ENCODE measurements around the gene VPS18.

The VPS18 gene

DNA sequence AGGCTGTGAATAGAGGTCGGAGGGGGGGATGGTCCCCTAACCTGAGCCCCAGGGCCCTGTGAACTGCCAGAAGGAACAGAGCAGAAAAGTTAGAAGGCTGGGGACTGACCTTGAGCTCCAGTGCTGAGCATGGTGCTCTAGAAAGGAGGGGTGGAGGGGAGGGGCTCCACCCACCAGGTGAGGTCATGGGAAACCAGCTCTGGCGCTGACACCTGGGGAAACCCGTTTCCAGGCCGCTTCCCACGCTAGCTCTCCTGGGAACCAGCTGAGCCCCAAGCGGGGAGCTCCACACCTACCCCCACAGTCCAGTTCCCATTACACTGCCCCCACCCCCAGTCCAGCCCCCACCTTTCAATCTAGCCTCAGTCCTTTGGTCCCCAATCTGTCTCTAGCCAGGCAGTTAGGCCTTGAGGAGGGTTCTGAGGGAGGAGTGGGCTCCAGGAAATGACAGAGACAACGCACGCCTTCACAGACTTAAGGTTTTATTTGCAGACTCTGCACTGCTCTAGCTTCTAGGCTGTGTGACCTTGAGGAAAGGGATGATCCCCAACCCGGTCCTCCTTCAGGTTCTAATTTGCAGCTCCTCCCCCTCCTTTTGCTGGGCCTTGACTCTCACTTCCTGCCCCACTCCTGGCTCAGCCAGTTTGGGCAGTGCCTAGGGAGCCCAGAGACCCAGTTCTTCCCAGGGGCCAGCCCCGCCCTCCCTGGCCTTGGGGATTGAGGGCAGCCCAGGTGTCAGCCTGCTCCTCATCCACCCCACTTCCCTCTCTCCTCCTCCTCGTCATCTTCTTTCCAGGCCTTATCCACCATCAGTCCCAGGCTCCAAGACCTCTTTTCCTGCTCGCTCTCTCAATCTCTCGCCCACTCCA is 22.3 kb upstream of the VPS18 start:
- peak; percentile 37 to 42 for DNase-seq

DNA sequence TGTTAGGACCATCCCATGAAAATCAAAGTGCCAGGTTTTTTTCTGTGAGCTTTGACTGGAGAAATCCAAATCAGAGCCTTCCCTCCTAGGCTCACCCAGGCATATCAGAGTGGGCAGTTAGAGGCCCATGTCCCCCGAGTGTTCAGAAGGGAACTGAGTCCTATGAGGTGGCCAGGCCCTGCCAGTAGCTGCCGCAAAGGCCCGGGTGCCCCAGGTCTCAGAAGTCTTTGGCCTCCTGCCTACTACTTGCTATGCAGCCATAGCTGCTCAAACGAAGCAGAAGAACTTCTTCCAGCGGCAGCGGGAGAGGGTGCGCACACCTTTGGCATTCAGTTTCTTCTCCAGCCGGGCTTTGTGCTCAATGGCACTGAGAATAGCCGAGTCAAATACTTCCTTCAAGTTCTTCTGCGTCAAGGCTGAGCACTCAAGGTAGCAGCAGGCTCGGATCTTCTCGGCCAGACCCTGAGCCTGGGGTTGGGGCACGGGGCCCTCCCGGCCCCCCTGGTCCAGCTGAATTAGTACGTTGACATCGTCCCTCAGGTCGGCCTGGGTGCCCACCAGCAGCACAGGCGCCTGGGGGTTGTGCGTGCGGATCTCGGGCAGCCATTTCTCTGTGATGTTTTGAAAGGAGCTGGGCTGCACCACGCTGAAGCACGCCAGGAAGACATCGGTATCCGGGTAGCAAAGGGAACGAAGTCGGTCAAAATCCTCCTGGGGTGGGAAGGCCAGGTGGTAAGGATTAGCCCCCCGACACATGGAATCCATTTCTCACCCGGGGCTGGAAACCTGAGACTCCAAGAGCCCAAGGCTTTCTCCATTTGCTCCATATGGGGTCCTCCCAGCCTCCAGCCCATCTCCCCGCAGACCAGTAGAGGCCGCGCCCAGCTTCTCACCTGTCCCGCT is 21.2 kb upstream of the VPS18 start:
- DNase-seq, result no peak

DNA sequence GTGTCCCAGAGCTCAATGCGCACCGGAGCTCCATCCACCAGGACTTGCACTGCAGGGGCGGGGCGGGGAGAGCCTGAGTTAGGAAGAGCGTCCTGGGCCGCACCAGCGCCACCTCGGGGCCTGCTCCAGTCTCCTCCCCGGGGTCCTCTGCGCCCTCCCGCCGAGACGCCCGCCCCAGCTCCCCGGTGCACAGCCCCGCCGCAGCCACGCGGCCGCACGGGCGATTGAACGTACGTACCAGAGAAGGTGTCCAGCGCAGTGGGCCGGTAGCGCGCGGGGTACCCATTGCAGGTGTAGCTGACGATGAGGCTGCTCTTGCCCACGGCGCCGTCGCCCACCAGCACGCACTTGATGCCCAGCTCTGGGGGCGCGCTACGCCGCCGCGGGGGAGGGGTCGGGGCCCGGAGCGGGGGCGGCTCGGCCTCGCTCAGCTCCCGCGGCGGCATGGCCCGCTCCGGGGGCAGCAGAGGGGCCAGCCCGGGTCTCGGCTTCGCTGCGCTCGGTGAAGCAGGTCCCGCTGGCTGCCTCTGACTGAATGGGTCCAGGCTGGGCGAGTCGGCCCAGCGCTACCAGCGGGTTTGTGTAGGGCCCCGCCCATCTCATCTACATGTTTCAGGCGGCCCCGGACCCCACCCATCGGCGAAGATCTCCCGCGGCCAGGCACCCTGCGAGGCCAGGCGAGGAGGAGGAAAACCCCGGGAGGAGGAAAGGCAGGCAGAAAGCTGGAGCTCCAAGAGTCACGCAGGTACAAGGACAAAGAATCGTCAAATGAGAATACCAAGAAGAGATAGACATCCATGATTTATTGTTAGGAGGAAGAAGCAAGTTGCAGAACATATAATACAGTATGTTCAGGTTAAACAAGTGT is 20.3 kb upstream of the VPS18 start, which contains the start of gene RHOV:
TSS of gene RHOV (minus strand) at position 541 of the 868 bp plus-strand sequence. CDS start at position 446, 95 bp downstream.
- DNase-seq, result peak; percentile 26 to 32

- DNase-seq, result no peak
Observed at GRCh38 chr15:40875991-40876730, 18.1 kb upstream of the VPS18 start.

- DNase-seq, result no peak
Observed at GRCh38 chr15:40877694-40878093, 16.6 kb upstream of the VPS18 start.

DNA sequence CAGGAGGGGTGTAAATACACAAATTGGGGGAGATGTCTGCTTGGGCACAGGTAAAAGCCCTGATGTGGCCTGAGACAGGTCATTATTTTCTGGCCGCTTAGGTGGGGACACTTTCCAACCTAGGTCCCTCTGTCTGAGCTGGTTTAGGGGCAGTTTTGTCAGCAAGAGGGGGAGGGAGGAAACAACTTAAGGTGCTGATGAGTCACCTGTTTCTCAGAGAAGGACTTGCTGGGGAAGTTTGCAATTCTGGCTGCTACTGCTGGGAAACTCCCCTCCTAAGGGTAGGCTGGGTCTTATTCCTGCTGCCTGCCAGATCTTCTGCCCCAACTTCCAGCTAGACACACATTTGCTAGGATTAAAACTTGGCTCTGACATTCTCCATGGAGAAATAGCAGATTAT is 15.5 kb upstream of the VPS18 start:
- no peak for DNase-seq

DNA sequence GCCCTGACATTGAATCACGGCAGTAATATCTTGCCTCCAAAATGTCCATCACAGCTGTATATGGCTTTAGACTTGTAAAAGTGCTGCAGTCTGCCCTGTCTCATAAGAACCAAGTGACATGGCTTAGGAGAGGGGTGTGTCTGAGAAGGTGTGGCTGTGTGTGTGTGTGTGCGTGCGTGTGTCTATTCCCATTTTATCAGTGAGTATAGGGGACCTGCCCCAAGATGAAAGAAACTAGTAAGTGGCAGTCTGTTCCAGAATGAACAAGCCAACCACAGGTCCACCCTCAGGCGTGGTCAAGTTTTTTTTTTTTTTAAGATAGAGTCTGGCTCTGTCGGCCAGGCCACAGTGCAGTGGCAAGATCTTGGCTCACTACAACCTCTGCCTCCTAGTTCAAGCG is 14.6 kb upstream of the VPS18 start:
- no peak for DNase-seq

DNA sequence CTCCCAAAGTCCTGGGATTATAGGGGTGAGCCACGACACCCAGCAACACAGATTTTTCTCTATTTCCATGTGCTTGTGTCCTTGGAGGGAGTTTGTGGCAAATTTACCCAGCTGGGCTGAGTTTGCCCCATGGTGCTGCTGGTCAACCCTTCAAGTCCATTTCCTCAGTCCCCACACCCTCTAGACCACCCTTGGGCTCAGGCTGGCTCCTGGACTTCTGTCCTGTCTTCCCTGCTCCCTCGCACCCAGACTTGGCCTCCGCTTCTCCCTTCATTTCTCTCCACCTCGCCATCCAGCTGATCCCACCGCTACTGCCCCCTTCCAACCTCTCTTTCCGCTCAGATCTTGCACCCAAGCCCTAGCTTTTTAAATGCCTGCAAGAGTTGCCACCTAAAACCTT is 12.9 kb upstream of the VPS18 start:
- no peak for DNase-seq

DNA sequence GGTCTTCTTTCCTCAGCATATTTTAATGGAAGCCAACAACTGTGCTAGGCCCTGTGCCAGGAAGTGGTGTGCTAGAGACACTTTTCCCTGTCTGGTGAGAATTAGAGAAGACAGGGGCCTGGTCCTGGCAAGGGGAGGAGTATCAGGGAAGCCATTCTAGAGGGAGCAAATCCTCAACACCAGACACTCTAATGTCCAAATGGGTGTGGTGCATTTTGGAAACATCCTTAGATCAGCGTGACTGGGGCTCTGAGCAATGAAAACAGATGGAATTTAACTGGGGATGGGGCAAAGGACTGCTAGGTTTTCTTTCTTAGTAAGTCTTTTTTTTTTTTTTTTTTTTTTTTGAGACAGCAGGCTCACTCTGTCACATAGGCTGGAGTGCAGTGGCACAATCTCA is 7.7 kb upstream of the VPS18 start:
- DNase-seq, result no peak

GRCh38 chr15:40889112-40889511 is 5.1 kb upstream of the VPS18 start:
- no peak for DNase-seq

DNA sequence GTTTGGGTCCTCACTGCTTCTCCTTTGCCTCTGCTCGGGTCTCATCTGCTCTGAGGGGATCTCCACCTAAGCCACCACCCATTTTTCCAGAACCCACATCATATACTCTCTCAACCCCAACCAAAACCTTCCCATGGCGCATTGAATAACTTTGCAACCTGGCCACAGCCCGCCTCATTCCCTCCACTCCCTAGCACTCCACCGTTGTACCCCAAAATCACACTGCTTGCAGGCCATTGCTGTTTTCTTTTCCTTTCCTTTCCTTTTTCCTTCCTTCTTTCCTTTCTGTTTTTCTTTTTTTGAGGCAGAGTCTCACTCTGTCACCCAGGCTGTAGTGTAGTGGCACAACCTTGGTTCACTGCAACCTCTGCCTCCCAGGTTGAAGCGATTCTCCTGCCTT is 3.1 kb upstream of the VPS18 start:
- DNase-seq, result no peak

DNA sequence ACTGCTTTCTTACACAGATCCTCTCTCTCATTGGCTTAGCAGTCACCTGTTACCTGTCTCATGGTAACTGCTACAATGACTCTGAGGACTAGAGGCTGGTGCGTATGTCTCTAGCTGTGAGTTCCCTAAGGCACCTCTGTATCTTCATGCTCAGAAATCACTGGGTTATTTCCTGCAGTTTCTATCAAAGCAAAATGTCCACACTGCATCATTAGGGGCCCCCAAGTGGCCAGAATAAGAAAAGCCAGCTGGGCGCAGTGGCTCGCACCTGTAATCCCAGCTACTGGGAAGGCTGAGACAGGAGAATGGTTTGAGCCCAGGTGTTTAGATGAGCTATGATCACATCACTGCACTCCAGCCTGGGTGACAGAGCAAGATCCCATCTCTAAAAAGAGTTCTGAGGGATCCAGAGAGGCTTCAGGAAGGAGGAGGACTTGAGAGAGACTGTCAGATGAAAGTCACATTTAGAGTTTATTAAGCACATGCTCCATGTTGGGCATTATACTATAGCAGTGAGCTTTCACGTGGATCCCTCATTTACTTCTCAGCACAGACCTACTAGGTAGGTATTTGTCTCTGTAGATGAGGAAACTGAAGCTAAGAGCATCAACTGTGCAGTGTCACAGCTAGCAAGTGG is 2.3 kb upstream of the VPS18 start:
- DNase-seq, result peak in 1 of 2 experiments; percentile 22

- no peak for DNase-seq
Observed at GRCh38 chr15:40892447-40893012, 1.7 kb upstream of the VPS18 start.

DNA sequence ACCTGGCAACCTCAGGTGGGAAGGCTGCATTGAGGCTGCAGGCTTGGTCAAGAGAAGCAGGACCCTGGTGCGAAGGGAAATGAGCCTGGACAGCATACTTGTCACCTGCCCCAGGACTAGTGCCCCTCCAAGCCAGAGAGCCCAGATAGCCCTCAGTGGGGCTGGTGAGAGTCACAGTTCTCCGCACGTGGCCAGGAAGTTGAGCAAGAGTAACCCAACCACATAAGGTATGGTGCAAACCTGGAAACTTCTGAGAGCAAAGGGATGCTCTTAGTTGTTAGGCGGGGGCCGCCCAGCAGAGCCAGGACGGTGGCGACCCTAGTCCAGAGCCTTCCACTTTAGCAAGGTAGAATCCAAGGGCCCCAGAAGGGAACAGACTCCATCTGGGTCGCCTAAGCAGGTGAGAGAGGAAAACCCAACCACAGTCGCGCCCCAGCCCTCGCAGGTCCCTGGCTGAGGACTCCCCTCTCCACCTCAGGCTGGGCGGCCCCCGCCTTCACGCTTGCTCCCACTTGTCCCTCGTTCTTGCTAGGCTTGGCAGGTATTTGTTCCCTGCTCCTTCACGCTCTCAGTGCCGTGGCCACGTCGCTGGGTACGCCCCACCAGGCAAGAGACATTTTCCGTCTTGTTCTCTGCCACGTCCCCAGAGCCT is 1.1 kb upstream of the VPS18 start:
- no peak for DNase-seq

DNA sequence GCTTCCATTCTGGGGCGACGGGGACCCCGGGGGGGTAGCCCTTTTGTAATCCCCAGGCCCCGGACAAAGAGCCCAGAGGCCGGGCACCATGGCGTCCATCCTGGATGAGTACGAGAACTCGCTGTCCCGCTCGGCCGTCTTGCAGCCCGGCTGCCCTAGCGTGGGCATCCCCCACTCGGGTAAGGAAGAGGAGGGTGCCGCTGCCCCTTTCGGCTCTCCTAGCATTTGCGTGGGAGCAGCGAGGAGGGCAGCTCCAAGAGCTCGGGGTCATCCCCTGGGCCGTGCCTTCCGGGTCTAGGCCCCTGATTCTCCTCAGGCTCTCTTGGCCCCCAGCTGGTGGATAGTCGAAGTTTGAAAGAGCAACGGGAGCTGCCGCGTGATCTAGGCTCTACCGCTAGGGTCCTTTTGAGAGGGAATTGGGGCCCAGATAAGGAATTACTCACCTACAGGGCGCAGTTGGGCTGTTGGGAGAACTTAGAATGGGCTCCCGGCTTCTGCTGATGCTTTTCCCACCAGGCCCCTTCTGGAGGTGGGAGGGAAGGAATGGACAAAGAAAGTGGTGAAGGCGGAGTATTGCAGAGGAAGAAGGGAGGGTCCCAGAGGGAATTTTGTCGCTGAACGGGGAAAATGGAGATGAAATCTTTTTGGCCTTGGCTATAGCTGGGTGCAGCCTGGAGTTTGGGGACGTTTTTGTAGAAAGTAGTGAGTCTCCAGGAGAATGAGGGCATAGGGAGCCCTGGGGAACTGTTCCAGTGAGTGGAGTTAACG is 615 bp downstream of the VPS18 start:
- DNase-seq, result peak; percentile 46 to 56

DNA sequence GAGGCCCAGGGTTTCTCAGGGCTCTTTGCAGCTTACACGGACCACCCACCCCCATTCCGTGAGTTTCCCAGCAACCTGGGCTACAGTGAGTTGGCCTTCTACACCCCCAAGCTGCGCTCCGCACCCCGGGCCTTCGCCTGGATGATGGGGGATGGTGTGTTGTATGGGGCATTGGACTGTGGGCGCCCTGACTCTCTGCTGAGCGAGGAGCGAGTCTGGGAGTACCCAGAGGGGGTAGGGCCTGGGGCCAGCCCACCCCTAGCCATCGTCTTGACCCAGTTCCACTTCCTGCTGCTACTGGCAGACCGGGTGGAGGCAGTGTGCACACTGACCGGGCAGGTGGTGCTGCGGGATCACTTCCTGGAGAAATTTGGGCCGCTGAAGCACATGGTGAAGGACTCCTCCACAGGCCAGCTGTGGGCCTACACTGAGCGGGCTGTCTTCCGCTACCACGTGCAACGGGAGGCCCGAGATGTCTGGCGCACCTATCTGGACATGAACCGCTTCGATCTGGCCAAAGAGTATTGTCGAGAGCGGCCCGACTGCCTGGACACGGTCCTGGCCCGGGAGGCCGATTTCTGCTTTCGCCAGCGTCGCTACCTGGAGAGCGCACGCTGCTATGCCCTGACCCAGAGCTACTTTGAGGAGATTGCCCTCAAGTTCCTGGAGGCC is 5.4 kb downstream of the VPS18 start:
- DNase-seq, result no peak

DNA sequence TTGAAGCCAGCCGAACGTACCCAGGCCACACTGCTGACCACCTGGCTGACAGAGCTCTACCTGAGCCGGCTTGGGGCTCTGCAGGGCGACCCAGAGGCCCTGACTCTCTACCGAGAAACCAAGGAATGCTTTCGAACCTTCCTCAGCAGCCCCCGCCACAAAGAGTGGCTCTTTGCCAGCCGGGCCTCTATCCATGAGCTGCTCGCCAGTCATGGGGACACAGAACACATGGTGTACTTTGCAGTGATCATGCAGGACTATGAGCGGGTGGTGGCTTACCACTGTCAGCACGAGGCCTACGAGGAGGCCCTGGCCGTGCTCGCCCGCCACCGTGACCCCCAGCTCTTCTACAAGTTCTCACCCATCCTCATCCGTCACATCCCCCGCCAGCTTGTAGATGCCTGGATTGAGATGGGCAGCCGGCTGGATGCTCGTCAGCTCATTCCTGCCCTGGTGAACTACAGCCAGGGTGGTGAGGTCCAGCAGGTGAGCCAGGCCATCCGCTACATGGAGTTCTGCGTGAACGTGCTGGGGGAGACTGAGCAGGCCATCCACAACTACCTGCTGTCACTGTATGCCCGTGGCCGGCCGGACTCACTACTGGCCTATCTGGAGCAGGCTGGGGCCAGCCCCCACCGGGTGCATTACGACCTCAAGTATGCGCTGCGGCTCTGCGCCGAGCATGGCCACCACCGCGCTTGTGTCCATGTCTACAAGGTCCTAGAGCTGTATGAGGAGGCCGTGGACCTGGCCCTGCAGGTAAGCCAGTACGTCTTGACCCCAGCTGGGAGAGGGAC is 6.2 kb downstream of the VPS18 start:
- no peak for DNase-seq

DNA sequence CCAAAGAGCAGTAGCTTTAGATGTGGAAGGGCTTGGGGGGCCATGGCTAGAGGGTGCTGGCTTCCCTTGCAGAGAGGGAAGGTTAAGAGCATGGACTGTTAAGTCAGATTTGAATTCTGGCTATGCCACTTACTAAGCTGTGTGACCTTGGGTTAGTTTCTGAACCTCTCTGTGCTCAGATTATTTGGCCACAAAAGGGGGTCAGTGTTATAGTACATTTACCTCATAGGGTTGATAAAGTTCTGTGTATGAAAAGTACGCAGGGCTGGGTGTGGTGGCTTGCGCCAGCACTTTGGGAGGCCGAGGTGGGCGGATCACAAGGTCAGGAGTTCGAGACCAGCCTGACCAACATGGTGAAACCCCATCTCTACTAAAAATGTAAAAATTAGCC is 6.8 kb downstream of the VPS18 start:
- no peak for DNase-seq
